Natural killer cell treated with Interleukin-12 subunit alpha and Interleukin-12 subunit beta and Interleukin-15 and Interleukin-18, amount 100 ng/mL, for 72 hours (primary cell): Measurements from ENCODE around the gene SLC10A7. TPM values are rescaled to one million over a fixed set of nuclear protein-coding genes. Genes with fewer than 3 reads are reported as not detected.
A peak's percentile ranks its signal among the peaks of the same experiment; 100 is the strongest.

ENCODE experiments used
- ATAC-seq, 2 donors: fragments of 150-1000 bp; cut with Tn5 transposase in 1 of 2; sonication (Bioruptor Pico), chemical (Tn5 transposase) in 1 of 2; 2 replicates each; pipeline ENCODE4 v1.10.0; 2021
- DNase-seq: peaks from one replicate; pipeline ENCODE4 v3.0.0; 2022; ENCODE audit warnings: low spot score
- H3K27ac Mint-ChIP-seq, 2 donors: 1 replicate in 1 of 2; 2 replicates in 1 of 2; pipeline ENCODE4 v1.8.0; 2022; ENCODE audit warnings: mixed read lengths in 2 of 2, mild to moderate bottlenecking in 1 of 2, moderate library complexity in 1 of 2
- H3K27me3 Mint-ChIP-seq, 2 donors: 1 replicate in 1 of 2; 2 replicates in 1 of 2; pipeline ENCODE4 v1.8.0; 2022; ENCODE audit warnings: mixed read lengths in 2 of 2
- H3K36me3 Mint-ChIP-seq: one replicate; pipeline ENCODE4 v1.8.0; 2022; ENCODE audit warnings: mixed read lengths
- H3K4me1 Mint-ChIP-seq, 2 donors: 1 replicate in 1 of 2; 2 replicates in 1 of 2; pipeline ENCODE4 v1.8.0; 2022; ENCODE audit warnings: low read depth in 2 of 2, mixed read lengths in 2 of 2, mild to moderate bottlenecking in 1 of 2
- H3K4me3 Mint-ChIP-seq: one replicate; pipeline ENCODE4 v1.8.0; 2022; ENCODE audit warnings: mixed read lengths
- H3K9me3 Mint-ChIP-seq: 2 replicates; pipeline ENCODE4 v1.8.0; 2022; ENCODE audit warnings: mixed read lengths
- total RNA-seq, 2 donors: library from RNA; stranded (reverse); gene quantifications; one replicate each; pipeline ENCODE4 v1.2.3, GENCODE V29; 2022

SLC10A7 gene
- total RNA-seq, 2 donors from 2014 or later = 31.1 to 33.9 TPM

DNA sequence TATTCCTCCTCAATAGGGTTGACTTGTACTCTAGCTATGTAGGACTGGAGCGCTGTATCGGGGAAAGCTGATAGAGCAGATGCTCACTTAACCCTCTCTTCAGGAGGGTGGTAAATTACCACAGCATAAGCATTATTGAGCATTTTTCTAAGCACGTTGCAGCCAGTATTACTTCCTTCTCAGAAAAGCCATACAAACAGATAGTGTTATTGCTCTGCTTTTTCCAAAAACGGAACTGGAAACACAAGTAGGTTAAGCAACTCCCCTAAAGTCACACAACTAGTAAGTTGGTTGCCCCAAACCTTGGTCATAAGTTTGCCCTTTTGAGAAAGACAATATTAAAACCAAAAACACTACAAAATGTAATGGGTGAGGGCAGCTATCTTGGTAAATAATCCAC is 233.5 kb downstream of the SLC10A7 start:
- no peaks in the 10 kb centered on the region for H3K4me1 Mint-ChIP-seq
- H3K27ac Mint-ChIP-seq = no peak overlapping the region
- peaks cover 13% of the 10 kb centered on the region for H3K36me3 Mint-ChIP-seq
- H3K9me3 Mint-ChIP-seq = no peaks in the 10 kb centered on the region
- H3K27me3 Mint-ChIP-seq = no peaks in the 10 kb centered on the region
- ATAC-seq (no peak), DNase-seq (no peak)
- no peak overlapping the region for H3K4me3 Mint-ChIP-seq

DNA sequence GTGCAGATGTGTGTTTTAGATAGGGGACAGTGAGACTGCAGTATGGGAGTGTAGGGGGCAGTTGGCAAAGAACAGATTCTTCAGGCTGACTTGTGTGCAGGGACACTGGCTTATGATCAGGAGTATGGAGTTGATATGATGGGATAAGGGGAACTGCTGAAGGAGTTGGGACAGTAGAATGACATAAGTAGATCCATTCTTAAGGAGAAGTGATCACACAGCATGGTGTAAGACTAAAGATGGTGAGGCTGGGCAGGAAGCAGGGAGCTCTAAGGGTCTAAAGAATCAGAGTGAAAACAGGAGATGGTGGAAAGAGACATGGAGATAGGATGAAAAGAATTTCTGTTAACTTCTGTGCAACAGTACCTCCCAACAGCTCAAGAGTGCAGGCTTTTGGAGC is 236.7 kb downstream of the SLC10A7 start:
- Mint-ChIP-seq H3K4me1 (no peaks in the 10 kb centered on the region), H3K27ac (no peak overlapping the region), H3K36me3 (peaks cover 4% of the 10 kb centered on the region), H3K27me3 (no peaks in the 10 kb centered on the region), H3K4me3 (no peak overlapping the region), H3K9me3 (no peaks in the 10 kb centered on the region)
- ATAC-seq (no peak), DNase-seq (no peak)

DNA sequence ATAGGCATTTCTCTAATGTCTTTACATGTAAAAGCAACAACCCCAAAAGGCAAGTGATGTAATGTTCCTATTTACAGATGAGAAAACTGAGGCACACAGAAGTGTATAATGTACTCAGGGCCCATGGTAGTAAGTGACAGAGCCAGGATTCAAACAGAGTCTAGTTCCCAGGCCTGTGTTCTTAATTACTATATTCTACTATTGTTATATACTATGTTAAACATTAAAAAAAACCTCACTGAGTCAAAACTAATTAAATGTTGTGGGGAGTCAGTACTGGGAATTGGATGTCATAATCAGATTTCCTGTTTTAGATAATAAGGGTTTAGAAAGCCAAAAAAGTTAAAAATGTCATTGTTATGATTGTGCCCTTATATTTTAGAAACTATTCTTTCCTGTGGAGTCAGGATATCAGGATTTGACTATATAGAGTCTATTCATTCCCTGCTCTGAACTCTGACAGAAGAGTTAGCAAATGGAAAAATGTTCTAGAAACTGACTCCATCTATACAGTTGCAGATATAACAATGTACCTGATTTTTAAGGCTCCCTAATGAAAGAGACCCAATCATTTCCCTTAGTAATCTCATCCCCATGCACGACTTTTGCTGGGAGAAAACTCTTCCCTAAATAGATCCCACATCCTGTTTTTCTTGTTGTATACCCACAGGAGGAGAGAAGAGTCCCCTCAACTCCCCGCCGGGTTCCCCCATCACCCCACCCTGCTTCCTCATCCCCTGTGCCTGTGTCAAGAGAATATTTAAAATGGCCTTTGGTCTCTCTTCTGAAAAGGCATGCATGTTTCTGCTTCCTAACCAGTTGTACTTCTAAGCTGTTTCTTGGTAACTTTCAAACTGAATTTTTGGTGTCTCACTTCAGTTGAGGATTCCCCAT is 237.7 kb downstream of the SLC10A7 start:
- H3K27ac Mint-ChIP-seq = no peak overlapping the region
- H3K36me3 Mint-ChIP-seq = peaks cover 4% of the 10 kb centered on the region
- no peak overlapping the region for H3K4me3 Mint-ChIP-seq
- no peaks in the 10 kb centered on the region for H3K9me3 Mint-ChIP-seq
- ATAC-seq = no peak
- no peaks in the 10 kb centered on the region for H3K27me3 Mint-ChIP-seq
- DNase-seq = no peak
- no peaks in the 10 kb centered on the region for H3K4me1 Mint-ChIP-seq

DNA sequence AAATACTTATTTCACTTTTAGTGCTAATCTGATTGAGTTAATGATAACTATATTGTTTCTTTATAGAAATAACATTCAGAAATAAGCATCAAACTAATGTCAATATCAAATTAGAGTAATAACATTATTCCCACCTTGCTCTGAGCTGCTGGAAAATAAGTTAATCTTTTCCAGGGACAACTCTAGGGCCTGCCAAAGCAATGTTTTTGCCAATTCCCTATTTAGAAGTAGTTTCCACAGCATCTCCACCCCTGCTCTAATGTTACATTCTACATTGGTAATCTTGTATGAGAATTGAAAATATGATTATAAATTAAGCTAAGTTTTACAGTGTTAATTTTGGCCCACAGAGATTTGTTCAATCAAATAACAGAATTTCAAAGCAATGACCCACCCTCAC is 239.1 kb downstream of the SLC10A7 start:
- H3K27ac Mint-ChIP-seq = no peak overlapping the region
- ATAC-seq = no peak

DNA sequence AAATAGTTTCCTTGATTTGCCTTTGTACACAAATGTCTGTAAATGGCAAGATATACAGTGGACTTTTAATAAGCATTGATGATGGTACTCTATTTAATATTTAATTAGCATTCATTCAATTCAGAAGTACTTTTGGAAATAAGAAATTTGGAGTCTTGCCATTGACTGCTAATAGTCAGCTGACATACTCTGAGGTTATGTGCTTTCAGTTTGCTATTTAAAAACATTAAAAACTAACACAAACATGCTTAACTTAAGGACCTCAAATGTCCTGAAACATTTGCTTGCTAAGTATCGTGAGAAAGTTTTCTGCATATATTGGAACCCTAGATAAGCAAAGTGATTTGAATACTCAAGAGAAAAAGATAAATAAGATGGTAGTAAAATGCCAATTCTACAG is 242.8 kb downstream of the SLC10A7 start:
- Mint-ChIP-seq H3K27me3 (no peaks in the 10 kb centered on the region), H3K27ac (no peak overlapping the region), H3K9me3 (no peaks in the 10 kb centered on the region), H3K36me3 (peaks cover 4% of the 10 kb centered on the region), H3K4me1 (no peaks in the 10 kb centered on the region), H3K4me3 (no peak overlapping the region)
- ATAC-seq = no peak
- no peak for DNase-seq

More for the DNA sequence above, 239.1 kb downstream of the SLC10A7 start:
- H3K36me3 Mint-ChIP-seq = peaks cover 4% of the 10 kb centered on the region
- H3K4me1 Mint-ChIP-seq = no peaks in the 10 kb centered on the region
- H3K9me3 Mint-ChIP-seq = no peaks in the 10 kb centered on the region
- no peaks in the 10 kb centered on the region for H3K27me3 Mint-ChIP-seq
- no peak overlapping the region for H3K4me3 Mint-ChIP-seq
- DNase-seq = no peak

DNA sequence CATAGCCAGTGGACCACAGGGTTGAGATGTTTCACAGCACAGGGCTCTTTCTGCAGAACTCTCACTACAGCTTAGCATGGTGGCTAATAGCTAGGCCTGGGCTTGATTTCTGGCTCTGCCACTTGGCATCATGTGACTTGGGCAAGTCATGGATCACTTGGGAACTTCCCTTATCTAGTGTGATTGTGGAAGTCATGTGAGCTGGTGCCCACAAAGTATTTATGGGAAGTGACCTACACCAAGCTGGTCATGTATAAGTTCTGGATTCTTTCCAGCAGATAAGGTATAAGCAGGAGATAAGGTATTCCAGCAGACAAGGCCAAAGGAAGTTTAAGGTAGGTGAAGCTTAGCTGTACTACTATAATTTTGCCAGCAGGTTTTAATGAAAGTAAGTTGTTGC is 246.4 kb downstream of the SLC10A7 start:
- Mint-ChIP-seq H3K36me3 (peaks cover under 1% of the 10 kb centered on the region), H3K27me3 (no peaks in the 10 kb centered on the region), H3K27ac (no peak overlapping the region), H3K4me3 (no peak overlapping the region), H3K9me3 (no peaks in the 10 kb centered on the region), H3K4me1 (no peaks in the 10 kb centered on the region)
- ATAC-seq (no peak), DNase-seq (no peak)

DNA sequence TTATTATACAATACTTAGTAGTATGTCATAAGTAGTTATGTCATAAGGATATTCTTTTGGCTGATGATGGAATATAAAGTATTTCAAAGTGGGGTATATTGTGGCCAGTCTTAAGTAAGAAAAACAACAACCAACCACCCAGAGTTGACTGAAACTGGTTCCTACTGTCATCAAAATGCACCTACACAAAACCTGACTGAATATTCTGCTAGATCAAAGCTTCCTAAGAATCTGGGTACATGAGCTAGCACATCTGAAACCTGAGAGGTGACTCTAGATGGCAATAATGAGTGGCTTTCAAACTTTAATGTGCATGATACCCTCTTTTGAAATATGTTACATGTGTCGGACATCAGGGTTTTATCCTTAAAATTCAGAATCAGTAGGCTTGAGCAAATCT is 247.0 kb downstream of the SLC10A7 start:
- Mint-ChIP-seq H3K27ac (no peak overlapping the region), H3K9me3 (no peaks in the 10 kb centered on the region), H3K4me3 (no peak overlapping the region), H3K36me3 (no peaks in the 10 kb centered on the region), H3K4me1 (no peaks in the 10 kb centered on the region), H3K27me3 (no peaks in the 10 kb centered on the region)
- DNase-seq = no peak
- no peak for ATAC-seq

DNA sequence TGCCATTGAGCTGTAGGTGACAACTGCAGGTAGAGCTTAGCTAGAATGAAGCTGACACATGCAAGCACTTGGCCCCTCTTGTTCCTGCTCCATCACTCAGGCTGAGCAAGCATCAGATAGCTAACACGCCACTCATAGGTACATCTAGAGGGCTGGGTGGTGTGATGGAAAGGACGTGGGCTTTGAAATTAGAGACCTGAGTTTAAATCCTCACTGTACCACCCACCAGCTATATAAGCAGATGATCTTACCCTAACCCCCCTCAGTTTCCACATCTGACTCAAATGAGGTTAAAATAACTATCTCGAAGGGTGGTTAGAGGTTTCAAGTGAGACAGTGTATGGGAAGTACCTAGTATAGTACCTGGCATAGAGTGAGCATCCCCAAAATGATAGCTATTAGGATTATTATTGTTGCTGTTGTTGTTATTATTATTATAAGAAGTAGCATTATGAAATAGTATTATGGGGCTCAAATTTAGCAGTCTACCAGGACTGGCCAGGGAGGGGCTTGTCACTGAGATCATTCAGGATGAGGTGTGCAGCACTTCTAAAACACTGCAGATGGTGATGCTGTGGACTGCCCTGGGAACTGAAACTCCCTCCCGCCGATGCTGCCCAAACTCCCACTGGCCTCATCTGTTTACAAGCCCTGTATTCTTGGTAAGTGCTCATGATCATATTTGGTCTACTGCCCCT is 248.4 kb downstream of the SLC10A7 start:
- Mint-ChIP-seq H3K36me3 (no peaks in the 10 kb centered on the region), H3K9me3 (no peaks in the 10 kb centered on the region), H3K27ac (no peak overlapping the region), H3K4me3 (no peak overlapping the region), H3K27me3 (no peaks in the 10 kb centered on the region), H3K4me1 (no peaks in the 10 kb centered on the region)
- no peak for DNase-seq
- peak in 1 of 2 donors; percentile 38 for ATAC-seq

DNA sequence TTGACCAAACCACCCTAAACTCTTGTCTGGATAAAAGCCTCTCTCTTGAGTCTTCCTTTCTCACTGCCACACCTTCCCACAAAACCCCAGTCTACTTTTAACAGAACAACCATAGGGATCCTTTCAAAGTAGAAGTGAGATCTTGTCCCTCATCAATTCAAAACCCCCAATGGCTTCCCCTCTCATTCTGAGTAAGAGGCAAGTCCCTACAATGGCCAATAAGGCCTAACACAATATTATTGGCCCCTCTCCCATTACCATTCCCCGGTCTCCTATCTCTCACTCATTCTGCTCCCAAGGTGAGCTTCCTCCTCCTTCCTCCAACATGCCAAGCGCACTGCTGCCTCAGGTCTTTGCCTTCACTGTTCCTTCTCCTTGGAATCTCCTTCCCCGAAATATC is 250.3 kb downstream of the SLC10A7 start:
- DNase-seq (no peak), ATAC-seq (no peak)
- no peaks in the 10 kb centered on the region for H3K27me3 Mint-ChIP-seq
- no peak overlapping the region for H3K4me3 Mint-ChIP-seq
- H3K36me3 Mint-ChIP-seq = no peaks in the 10 kb centered on the region
- no peaks in the 10 kb centered on the region for H3K9me3 Mint-ChIP-seq
- H3K27ac Mint-ChIP-seq = peak overlapping the region in 1 of 2 donors; percentile 12
- no peaks in the 10 kb centered on the region for H3K4me1 Mint-ChIP-seq

DNA sequence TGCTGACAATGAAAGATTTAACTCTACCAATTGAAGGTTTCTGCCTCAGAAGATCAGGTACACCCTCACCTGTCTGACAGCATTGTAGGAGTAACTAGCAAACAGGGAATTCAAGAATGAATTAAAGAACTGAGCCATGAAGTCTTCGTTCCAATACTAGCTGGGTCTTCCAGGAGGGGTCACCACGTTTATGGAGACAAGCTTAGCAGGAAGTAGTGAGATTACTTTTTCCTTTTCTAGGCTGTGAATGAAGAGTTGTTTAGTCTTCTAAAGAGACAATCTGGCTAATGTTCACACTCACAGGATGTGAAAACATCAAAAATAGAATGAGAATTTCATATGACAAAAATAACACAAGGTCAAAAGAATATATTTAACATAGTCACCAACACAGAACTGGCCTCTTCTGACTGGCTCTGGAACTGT is 252.5 kb downstream of the SLC10A7 start:
- Mint-ChIP-seq H3K9me3 (no peaks in the 10 kb centered on the region), H3K4me1 (no peaks in the 10 kb centered on the region), H3K27me3 (no peaks in the 10 kb centered on the region), H3K27ac (no peak overlapping the region), H3K4me3 (no peak overlapping the region), H3K36me3 (no peaks in the 10 kb centered on the region)
- DNase-seq (no peak), ATAC-seq (no peak)

DNA sequence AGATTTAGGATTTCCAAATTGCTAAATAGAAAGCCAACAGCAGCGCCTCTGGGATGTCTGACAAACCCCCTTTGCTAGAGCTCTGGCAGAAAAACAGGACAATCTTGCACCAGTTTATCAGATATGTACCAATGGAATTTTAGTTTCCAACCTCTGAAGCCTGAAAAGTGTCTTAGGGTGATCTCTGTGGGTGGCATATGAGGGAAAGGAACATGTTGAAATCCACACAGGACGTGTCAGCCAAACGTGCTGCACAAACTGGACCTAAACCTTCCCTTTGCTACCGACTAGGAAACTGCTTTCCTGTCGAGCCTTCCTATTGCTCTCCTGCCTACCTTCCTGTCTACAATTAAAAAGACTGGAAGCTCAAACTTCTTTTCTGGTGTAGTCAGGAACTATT is 253.9 kb downstream of the SLC10A7 start:
- Mint-ChIP-seq H3K4me1 (no peaks in the 10 kb centered on the region), H3K36me3 (no peaks in the 10 kb centered on the region)
- ATAC-seq = no peak

DNA sequence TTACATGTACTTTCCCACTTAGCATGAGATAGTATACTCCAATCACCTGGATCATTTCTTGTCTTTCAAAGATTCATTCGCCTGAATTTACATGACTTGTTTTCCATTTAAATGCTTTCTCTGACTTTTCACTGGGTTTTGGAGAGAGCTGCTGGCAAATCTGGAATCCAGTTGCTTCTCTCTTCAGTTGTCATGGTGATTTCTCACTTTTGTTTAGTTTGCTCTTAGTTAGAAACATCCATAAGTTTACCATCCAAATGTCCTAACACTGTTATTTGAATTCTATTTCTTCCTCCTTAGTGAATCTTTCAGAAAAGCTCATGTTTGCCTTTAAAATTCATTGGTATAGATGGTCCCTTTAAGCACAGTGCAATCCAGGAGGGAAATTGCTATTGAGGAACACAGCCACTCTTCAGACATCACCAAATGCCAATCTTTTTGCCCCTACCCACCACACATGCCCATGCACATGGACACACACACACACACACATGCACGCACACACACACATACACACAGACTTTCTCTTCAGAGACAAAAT is 255.7 kb downstream of the SLC10A7 start:
- H3K4me1 Mint-ChIP-seq = no peaks in the 10 kb centered on the region
- no peak overlapping the region for H3K27ac Mint-ChIP-seq

More for the DNA sequence above, 253.9 kb downstream of the SLC10A7 start:
- Mint-ChIP-seq H3K9me3 (no peaks in the 10 kb centered on the region), H3K27ac (no peak overlapping the region), H3K4me3 (no peak overlapping the region), H3K27me3 (no peaks in the 10 kb centered on the region)
- no peak for DNase-seq

DNA sequence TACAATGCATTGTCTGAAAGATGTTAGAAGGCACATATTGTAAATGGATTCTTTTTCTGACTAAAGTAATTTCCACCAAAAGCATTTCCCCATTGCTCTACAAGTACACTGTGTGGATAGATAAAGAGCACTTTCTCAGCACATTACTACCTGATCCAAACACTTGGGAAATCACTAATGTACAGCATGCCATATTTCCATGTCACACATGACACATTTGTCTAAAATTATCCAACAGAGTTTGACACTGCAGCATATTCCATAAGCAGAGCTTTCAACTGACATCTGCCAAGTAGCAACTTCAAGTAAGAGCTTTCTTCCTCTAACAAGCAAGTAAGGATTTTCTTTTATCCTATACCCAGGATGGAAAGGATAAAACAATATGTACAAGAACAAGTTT is 257.9 kb downstream of the SLC10A7 start:
- H3K4me1 Mint-ChIP-seq = no peaks in the 10 kb centered on the region
- DNase-seq = no peak
- peaks cover 1% of the 10 kb centered on the region for H3K36me3 Mint-ChIP-seq
- no peak overlapping the region for H3K27ac Mint-ChIP-seq
- ATAC-seq = no peak
- H3K27me3 Mint-ChIP-seq = no peaks in the 10 kb centered on the region
- no peak overlapping the region for H3K4me3 Mint-ChIP-seq
- H3K9me3 Mint-ChIP-seq = no peaks in the 10 kb centered on the region

More for the DNA sequence above, 255.7 kb downstream of the SLC10A7 start:
- Mint-ChIP-seq H3K36me3 (no peaks in the 10 kb centered on the region), H3K4me3 (no peak overlapping the region), H3K9me3 (no peaks in the 10 kb centered on the region), H3K27me3 (no peaks in the 10 kb centered on the region)
- no peak for ATAC-seq
- DNase-seq = no peak

DNA sequence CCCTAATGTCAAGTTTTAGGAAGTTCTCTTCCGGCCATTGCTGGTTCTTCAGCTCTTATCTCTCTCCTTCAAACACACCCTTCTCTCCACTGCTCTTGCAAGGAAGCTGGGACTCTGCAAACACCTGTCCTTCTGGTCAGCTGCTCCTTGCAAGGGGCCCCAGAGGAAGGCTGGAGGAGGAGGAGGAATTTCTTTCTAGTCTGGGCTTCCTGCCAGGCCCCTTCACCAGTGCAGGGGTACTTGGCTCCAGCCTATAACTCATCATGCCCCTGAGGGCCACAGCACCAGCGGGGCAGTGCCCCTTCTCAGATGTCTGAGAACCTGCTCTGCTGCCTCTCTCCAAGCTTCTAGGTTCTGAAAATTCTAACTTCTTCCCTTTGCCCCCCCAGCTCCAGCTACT is 260.7 kb downstream of the SLC10A7 start:
- no peaks in the 10 kb centered on the region for H3K27me3 Mint-ChIP-seq
- H3K4me1 Mint-ChIP-seq = no peaks in the 10 kb centered on the region
- ATAC-seq (no peak), DNase-seq (no peak)
- H3K4me3 Mint-ChIP-seq = no peak overlapping the region
- H3K36me3 Mint-ChIP-seq = peaks cover 8% of the 10 kb centered on the region
- H3K9me3 Mint-ChIP-seq = no peaks in the 10 kb centered on the region
- H3K27ac Mint-ChIP-seq = no peak overlapping the region
